Loucy (cell line): ENCODE measurements around the gene KLF7.

ENCODE experiments used
- H2AFZ ChIP-seq: fragments of 200-600 bp; sonication (generic); 2 replicates; pipeline ENCODE4 v1.6.0; 2016; ENCODE audit warnings: antibody characterized with exemption, mild to moderate bottlenecking, low read length, moderate library complexity
- H3F3A ChIP-seq: fragments of 200-600 bp; 2 replicates; pipeline ENCODE4 v1.6.0; 2016; ENCODE audit warnings: antibody characterized with exemption, low read depth, mild to moderate bottlenecking
- H3K27me3 ChIP-seq: fragments of 200-600 bp; sonication (generic); 2 replicates; pipeline ENCODE4 v1.6.1; 2014; ENCODE audit warnings: low read length, mild to moderate bottlenecking; ENCODE audit not compliant: insufficient read depth, poor library complexity, severe bottlenecking
- H3K36me3 ChIP-seq: fragments of 200-600 bp; sonication (generic); 2 replicates; pipeline ENCODE4 v1.6.1; 2016; ENCODE audit warnings: low read length; ENCODE audit not compliant: insufficient read depth
- H3K4me1 ChIP-seq: fragments of 200-600 bp; sonication (generic); 2 replicates; pipeline ENCODE4 v1.5.1; 2014; ENCODE audit warnings: low read length, mild to moderate bottlenecking; ENCODE audit not compliant: insufficient read depth, poor library complexity, severe bottlenecking
- H3K4me2 ChIP-seq: fragments of 200-600 bp; sonication (generic); 2 replicates; pipeline ENCODE4 v1.6.0; 2014; ENCODE audit warnings: antibody characterized with exemption, low read length, low read depth, mild to moderate bottlenecking; ENCODE audit not compliant: poor library complexity, severe bottlenecking
- H3K4me3 ChIP-seq: fragments of 200-600 bp; sonication (generic); 2 replicates; pipeline ENCODE4 v1.5.1; 2014; ENCODE audit warnings: low read length, mild to moderate bottlenecking, mixed read lengths; ENCODE audit not compliant: poor library complexity, severe bottlenecking
- H3K79me2 ChIP-seq: fragments of 200-600 bp; sonication (generic); 2 replicates; pipeline ENCODE4 v1.6.1; 2014; ENCODE audit warnings: low read length; ENCODE audit not compliant: insufficient read depth
- H3K9ac ChIP-seq: fragments of 200-600 bp; sonication (generic); 2 replicates; pipeline ENCODE4 v1.6.0; 2014; ENCODE audit warnings: mild to moderate bottlenecking, low read depth, low read length, moderate library complexity; ENCODE audit not compliant: poor library complexity, severe bottlenecking
- H3K9me2 ChIP-seq: fragments of 200-600 bp; sonication (generic); replicated peaks from 2 replicates; pipeline ENCODE4 v1.6.1; 2016; ENCODE audit warnings: low read depth, low read length, mixed read lengths
- H3K9me3 ChIP-seq: fragments of 200-600 bp; sonication (generic); 2 replicates; pipeline ENCODE4 v1.6.1; 2014; ENCODE audit warnings: mild to moderate bottlenecking, antibody characterized with exemption, low read length, low read depth; ENCODE audit not compliant: insufficient read depth
- H4K20me1 ChIP-seq: fragments of 200-600 bp; sonication (generic); 2 replicates; pipeline ENCODE4 v1.6.0; 2014; ENCODE audit warnings: antibody characterized with exemption, low read length, mild to moderate bottlenecking; ENCODE audit not compliant: insufficient read depth, poor library complexity, severe bottlenecking
- CTCF ChIP-seq: fragments of 200-600 bp; sonication (generic); conservative IDR thresholded peaks from 2 replicates; pipeline ENCODE4 v1.5.1; 2014; ENCODE audit warnings: mild to moderate bottlenecking, antibody characterized with exemption, low read length
- EZH2phosphoT487 ChIP-seq: fragments of 200-600 bp; IDR thresholded peaks from 2 replicates; pipeline ENCODE4 v1.6.1; 2018; ENCODE audit warnings: antibody characterized with exemption, mild to moderate bottlenecking, moderate library complexity, borderline replicate concordance

The KLF7 gene

GRCh38 chr2:207113414-207113813 is 52.3 kb downstream of the KLF7 start:
- Histone ChIP-seq H3K9me3 (no peaks in the 10 kb centered on the region), H3K9ac (no peak overlapping the region), H3K4me1 (peaks cover 23% of the 10 kb centered on the region), H3F3A (no peaks in the 10 kb centered on the region), H4K20me1 (no peaks in the 10 kb centered on the region), H3K4me2 (no peak overlapping the region), H3K4me3 (no peak overlapping the region), H3K27me3 (no peaks in the 10 kb centered on the region), H3K79me2 (no peaks in the 10 kb centered on the region), H2AFZ (no peak overlapping the region), H3K36me3 (no peaks in the 10 kb centered on the region), H3K9me2 (no peaks in the 10 kb centered on the region)
- TF ChIP-seq CTCF (no peak), EZH2phosphoT487 (no peak)

GRCh38 chr2:207112785-207113184 is 53.0 kb downstream of the KLF7 start:
- H3K79me2 ChIP-seq: no peaks in the 10 kb centered on the region
- no peaks in the 10 kb centered on the region for H4K20me1 ChIP-seq
- no peaks in the 10 kb centered on the region for H3F3A ChIP-seq
- no peak overlapping the region for H3K9ac ChIP-seq
- no peak overlapping the region for H3K4me3 ChIP-seq
- H3K4me2 ChIP-seq: no peak overlapping the region
- H3K9me2 ChIP-seq: no peaks in the 10 kb centered on the region
- TF ChIP-seq CTCF (no peak), EZH2phosphoT487 (no peak)
- H3K4me1 ChIP-seq: peaks cover 23% of the 10 kb centered on the region
- H3K27me3 ChIP-seq: no peaks in the 10 kb centered on the region
- no peaks in the 10 kb centered on the region for H3K9me3 ChIP-seq
- H3K36me3 ChIP-seq: no peaks in the 10 kb centered on the region
- H2AFZ ChIP-seq: no peak overlapping the region

GRCh38 chr2:207112383-207112782 is 53.4 kb downstream of the KLF7 start:
- TF ChIP-seq EZH2phosphoT487 (no peak), CTCF (no peak)
- Histone ChIP-seq H3F3A (no peaks in the 10 kb centered on the region), H3K36me3 (no peaks in the 10 kb centered on the region)

More at GRCh38 chr2:207112383-207112782, 53.4 kb downstream of the KLF7 start:
- no peaks in the 10 kb centered on the region for H3K9me3 ChIP-seq
- no peaks in the 10 kb centered on the region for H4K20me1 ChIP-seq
- no peaks in the 10 kb centered on the region for H3K9me2 ChIP-seq
- H3K4me1 ChIP-seq: peaks cover 23% of the 10 kb centered on the region
- no peak overlapping the region for H2AFZ ChIP-seq
- H3K27me3 ChIP-seq: no peaks in the 10 kb centered on the region
- no peaks in the 10 kb centered on the region for H3K79me2 ChIP-seq
- H3K4me2 ChIP-seq: no peak overlapping the region
- no peak overlapping the region for H3K9ac ChIP-seq
- no peak overlapping the region for H3K4me3 ChIP-seq
